Fibroblast of the aortic adventitia (primary cell): ENCODE data around the gene CSNK1A1. TPM values are rescaled to one million over a fixed set of nuclear protein-coding genes. Genes with fewer than 3 reads are reported as not detected.
"Not testable (repeated sequence)": the region's sequence is repeated elsewhere in the genome, so short reads cannot be mapped to it uniquely, and the experiment has no call there.

Experiments
- DNase-seq: peaks from one replicate; pipeline ENCODE4 v3.0.0-alpha.2; 2010; ENCODE audit warnings: low read depth
- H3K4me3 ChIP-seq: 2 replicates; pipeline ENCODE4 v1.5.1; 2011; ENCODE audit warnings: low read depth, mild to moderate bottlenecking, control low read depth, low read length, moderate library complexity
- total RNA-seq: library from RNA; depleted of rRNA; stranded (reverse); fragments of >200 nt; gene quantifications from 2 replicates; pipeline ENCODE4 v1.2.3, GENCODE V29; 2012; ENCODE audit warnings: low replicate concordance
- TF ChIP-seq, protein P1 (sequence below): IDR thresholded peaks from 2 replicates; pipeline ENCODE4 v1.5.1; 2011; ENCODE audit warnings: mild to moderate bottlenecking, low read length, control low read depth, inconsistent platforms; ENCODE audit not compliant: insufficient read depth

Gene CSNK1A1
- 187 and 394 TPM in 2 replicates for total RNA-seq

DNA sequence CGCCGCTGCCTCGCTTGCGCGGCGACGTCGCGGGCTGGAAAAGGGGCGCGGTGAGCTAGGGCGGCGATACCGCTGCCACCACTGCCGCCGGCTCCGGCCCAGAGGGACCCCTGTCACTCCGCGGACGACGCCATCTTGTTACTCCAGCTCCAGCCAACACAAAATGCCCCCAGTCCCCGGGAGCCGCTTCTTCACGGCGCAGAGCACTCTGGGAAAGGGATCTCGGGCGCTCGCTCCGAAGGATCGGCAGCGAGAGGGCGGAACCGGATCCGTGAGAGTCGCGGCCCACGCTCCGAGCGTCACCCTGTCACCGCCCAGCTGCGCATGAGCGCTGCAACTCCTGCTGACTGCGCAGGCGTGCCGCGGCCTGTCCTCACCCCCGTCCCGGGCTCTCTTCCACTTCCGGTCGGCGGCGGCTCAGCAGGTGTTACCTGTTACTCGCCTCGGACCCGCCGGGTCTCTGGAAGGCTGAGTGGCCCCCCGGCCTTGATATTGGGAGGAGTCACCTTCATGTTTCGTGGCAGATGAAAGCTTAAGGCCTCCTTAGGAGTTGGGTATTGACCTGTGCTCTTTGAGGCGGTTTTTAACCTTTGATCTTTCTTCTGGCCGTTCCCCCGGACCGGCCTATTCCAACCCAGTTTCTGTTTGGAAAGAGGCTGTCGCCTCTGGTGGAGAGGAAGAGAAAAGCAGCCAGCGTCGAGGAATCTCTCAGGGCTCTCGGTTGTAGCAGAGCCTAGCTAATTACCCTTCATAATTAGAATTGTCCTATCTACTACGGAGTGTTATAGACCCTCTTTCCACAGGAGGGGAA lies at the start of gene CSNK1A1:
Gene CSNK1A1, minus strand, starts transcription at position 213 of the 811 bp plus-strand sequence. CDS start 475 bp downstream, outside the sequence.
- TF ChIP-seq, protein P1, sequence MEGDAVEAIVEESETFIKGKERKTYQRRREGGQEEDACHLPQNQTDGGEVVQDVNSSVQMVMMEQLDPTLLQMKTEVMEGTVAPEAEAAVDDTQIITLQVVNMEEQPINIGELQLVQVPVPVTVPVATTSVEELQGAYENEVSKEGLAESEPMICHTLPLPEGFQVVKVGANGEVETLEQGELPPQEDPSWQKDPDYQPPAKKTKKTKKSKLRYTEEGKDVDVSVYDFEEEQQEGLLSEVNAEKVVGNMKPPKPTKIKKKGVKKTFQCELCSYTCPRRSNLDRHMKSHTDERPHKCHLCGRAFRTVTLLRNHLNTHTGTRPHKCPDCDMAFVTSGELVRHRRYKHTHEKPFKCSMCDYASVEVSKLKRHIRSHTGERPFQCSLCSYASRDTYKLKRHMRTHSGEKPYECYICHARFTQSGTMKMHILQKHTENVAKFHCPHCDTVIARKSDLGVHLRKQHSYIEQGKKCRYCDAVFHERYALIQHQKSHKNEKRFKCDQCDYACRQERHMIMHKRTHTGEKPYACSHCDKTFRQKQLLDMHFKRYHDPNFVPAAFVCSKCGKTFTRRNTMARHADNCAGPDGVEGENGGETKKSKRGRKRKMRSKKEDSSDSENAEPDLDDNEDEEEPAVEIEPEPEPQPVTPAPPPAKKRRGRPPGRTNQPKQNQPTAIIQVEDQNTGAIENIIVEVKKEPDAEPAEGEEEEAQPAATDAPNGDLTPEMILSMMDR, result peak; percentile 93
- H3K4me3 ChIP-seq, result peak within 1 kb of the TSS; percentile 99
- peak; percentile 98 for DNase-seq

DNA sequence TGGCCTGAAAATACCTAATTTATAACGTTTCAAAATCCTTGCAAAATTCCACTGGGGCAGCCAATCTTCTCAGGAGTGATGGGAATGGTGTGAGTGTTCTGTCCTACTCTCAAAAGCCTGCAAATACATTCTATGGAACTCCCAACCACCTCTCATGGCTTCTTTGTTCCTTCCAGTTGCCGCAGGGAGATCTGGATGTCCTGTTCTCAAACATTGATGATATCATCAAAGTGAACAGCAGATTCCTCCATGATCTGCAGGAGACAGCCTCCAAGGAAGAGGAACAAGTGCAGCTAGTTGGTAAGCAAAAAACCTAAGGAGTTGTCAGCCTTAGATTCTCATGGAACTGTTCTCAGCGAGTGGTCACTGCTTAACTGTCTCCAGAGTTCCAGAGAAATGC lies 49.7 kb upstream of the CSNK1A1 start:
- no peak overlapping the region for H3K4me3 ChIP-seq
- TF ChIP-seq, protein P1, result no peak
- no peak for DNase-seq

DNA sequence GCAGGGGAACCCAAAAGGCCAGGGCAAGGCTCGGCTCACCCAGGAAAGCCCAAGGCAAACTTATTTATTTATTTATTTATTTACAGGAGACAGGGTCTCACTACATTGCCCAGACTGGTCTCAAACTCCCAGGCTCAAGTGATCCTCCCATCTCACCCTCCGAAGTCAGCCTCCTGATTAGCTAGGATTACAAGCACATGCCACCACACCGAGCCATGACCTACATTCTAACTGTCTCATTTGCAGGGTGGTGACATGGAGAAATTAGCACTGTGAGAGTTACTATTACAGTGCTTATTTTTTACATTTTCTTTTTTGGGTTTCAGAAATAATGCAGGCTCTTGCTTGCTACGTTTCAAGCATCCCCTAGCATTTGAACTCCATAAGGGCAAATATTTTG lies 48.1 kb upstream of the CSNK1A1 start:
- TF ChIP-seq, protein P1, result no peak
- DNase-seq, result no peak
- no peak overlapping the region for H3K4me3 ChIP-seq

DNA sequence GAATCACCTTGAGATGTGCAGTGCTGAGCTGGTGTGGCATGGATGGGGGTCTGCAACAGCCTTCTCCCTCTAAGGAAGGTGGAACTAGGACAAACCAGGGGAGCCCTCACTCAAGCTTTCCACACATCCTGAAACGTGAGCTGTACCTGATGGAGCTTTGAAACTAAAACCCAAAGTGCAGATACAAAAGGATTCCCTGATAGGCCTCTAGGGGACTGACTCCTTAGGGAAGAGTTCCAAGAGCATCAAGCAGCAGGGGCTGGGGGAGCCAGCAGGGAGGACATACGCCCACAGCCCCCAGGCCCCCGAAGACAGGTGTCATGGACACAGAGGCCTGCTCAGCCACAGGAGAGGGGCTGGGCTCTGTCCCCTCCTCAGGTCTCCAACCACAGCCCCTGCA lies 47.7 kb upstream of the CSNK1A1 start:
- no peak overlapping the region for H3K4me3 ChIP-seq
- TF ChIP-seq, protein P1, result no peak
- DNase-seq, result no peak

DNA sequence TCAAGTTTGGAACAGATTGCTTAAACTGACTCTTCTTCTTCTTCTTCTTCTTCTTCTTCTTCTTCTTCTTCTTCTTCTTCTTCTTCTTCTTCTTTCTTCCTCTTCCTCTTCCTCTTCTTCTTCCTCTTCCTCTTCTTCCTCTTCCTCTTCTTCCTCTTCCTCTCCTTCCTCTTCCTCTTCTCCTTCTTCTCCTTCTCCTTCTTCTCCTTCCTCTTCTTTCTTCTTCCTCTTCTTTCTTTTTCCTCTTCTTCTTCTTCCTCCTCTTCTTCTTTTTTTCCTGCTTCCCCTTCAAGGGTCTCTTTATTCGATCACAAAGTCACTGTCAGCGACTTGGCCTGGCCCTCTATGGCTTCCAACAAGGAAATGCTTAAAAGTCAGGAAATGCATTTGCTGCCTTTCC lies 47.0 kb upstream of the CSNK1A1 start:
- not testable (repeated sequence) for DNase-seq, H3K4me3 ChIP-seq

DNA sequence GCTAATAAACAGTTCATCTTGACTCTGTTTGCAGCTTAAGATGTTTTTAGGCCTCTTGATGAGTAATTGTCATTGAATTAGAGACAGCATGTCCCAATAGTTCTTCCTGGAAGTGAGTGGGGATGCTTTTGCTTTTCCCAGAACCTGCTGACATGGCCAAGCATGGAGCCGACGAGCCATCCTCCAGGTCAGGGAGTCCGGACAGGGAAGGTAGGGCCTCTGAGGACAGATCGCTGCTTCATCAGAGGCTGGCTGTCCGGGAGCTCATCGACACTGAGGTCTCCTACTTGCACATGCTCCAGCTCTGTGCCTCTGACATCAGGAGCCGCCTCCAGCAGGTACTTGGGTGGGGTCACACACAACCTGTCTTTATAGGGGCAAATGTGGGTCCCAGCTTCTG lies 46.4 kb upstream of the CSNK1A1 start:
- H3K4me3 ChIP-seq, result no peak overlapping the region
- no peak for DNase-seq
- TF ChIP-seq, protein P1, result no peak

DNA sequence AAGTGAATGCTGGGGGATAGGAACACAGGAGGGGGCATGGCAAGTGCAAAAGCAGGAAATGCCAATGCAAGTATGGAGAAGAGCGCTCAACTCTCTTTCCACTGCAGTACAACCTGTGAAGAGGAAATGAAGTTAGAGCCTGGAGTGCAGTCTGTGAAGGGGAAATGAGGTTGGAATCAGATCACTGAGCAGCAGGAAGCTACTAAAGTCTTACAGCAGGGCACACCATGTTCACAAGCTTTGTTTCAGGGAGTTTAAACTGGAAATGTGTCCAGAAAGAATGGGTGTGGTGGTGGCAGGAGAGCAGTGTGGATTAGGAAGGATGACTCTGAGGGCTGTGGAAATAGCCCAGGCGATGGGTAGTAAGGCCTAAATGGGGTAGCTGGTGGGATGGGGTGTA lies 45.5 kb upstream of the CSNK1A1 start:
- no peak for DNase-seq
- H3K4me3 ChIP-seq, result no peak overlapping the region
- TF ChIP-seq, protein P1, result no peak

DNA sequence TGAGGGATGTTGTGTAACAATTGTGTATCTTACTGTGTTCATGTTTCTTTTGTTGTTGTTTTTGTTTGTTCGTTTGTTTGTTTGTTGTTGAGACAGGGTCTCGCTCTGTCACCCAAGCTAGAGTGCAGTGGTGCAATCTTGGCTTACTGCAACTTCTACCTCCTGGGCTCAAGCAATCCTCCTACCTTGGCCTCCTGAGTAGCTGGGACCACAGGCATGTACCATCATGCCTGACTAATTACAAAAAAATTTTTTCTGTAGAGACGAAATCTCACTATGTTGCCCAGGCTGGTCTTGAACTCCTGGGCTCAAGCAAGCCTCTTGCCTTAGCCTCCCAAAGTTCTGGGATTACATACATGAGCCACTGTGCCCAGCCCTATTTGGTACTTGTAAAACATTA lies 43.9 kb upstream of the CSNK1A1 start:
- DNase-seq, H3K4me3 ChIP-seq: not testable (repeated sequence)
